MCF 10A (cell line): Measurements from ENCODE around the gene TPT1. TPM values are rescaled to one million over a fixed set of nuclear protein-coding genes. Genes with fewer than 3 reads are reported as not detected.
"Not testable (repeated sequence)": the region's sequence is repeated elsewhere in the genome, so short reads cannot be mapped to it uniquely, and the experiment has no call there.

ENCODE experiments used
- BruUV-seq: library from RNA; stranded (reverse); fragments of 400-500 nt; replicated peaks from 2 replicates; lab custom pipeline; 2021; lab: Mats Ljungman, UMichigan
- CTCF ChIA-PET: fragments of 300-600 bp; sonication (Branson Sonifier 250); formaldehyde crosslinking; extraction: SDS; loops from one replicate; lab custom pipeline; 2021; ENCODE audit warnings: antibody characterized with exemption, inconsistent platforms; lab: Yijun Ruan, JAX
- POLR2A ChIA-PET: fragments of 300-600, 350-650 bp; sonication (Branson Sonifier 250); formaldehyde crosslinking; extraction: SDS; loops from one replicate; lab custom pipeline; 2020; ENCODE audit warnings: antibody characterized with exemption, inconsistent platforms; lab: Yijun Ruan, JAX
- DNase-seq: peaks from one replicate; pipeline ENCODE4 v3.0.0-alpha.2; 2018; ENCODE audit not compliant: unreplicated experiment
- H3K27ac Mint-ChIP-seq: one replicate; pipeline ENCODE4 v1.8.0; 2022; ENCODE audit warnings: mild to moderate bottlenecking, low read depth, mixed read lengths; ENCODE audit not compliant: unreplicated experiment
- H3K27me3 Mint-ChIP-seq: one replicate; pipeline ENCODE4 v1.8.0; 2022; ENCODE audit warnings: mixed read lengths; ENCODE audit not compliant: insufficient read depth, unreplicated experiment
- H3K36me3 Mint-ChIP-seq: one replicate; pipeline ENCODE4 v1.8.0; 2022; ENCODE audit warnings: mild to moderate bottlenecking, moderate library complexity, mixed read lengths; ENCODE audit not compliant: insufficient read depth, unreplicated experiment
- H3K4me1 Mint-ChIP-seq: one replicate; pipeline ENCODE4 v1.8.0; 2022; ENCODE audit warnings: mixed read lengths; ENCODE audit not compliant: insufficient read depth, unreplicated experiment
- H3K4me3 Mint-ChIP-seq: one replicate; pipeline ENCODE4 v1.8.0; 2022; ENCODE audit warnings: mild to moderate bottlenecking, moderate library complexity, mixed read lengths; ENCODE audit not compliant: unreplicated experiment
- H3K9me3 Mint-ChIP-seq: one replicate; pipeline ENCODE4 v1.8.0; 2022; ENCODE audit warnings: mixed read lengths; ENCODE audit not compliant: unreplicated experiment
- intact Hi-C: fragments of 100-400 bp; cut with micrococcal nuclease; formaldehyde crosslinking; loops from 2 replicates; pipeline ENCODE4 v1.14.1; 2022
- total RNA-seq: library from RNA; stranded (reverse); gene quantifications from 2 replicates; pipeline ENCODE4 v1.2.3, GENCODE V29; 2022
- TF ChIP-seq, protein P1 (sequence below): fragments of 200-600 bp; IDR thresholded peaks from one replicate; pipeline ENCODE4 v1.8.0; 2022; ENCODE audit warnings: antibody characterized with exemption, mild to moderate bottlenecking; ENCODE audit not compliant: unreplicated experiment

The TPT1 gene
- total RNA-seq, 1 experiment from 2014 or later: 4,896 TPM

DNA sequence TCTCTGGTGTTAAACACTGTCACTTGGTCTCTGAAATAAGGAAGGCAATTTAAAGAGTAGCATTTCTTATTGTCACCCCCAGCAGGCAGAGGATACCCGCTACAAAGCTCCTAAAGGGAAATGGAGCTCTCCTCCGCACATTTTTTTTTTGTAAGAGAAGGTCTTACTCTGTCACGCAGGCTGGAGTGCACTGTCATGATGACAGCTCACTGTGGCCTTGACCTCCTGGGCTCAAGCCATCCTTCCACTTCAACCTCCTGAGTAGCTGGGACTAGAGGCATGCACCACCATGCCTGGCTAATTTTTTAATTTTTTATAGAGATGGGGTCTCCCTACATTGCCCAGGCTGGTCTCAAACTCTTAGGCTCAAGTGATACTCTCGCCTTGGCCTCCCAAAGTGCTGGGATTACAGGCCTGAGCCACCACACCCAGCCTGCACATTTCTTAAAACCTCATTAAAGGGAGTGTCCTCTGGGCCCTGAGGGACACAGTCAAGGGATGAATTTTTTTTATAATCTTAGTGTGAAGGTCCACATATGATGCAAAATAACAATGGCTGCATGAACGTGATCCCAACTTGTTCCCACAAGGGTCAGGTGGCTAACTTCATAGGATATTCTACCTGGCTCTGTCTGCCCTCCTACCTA, 45.0 kb upstream of the TPT1 start:
- ChIA-PET POLR2A (interaction anchor here (0.6 kb wide), 1 partner anchor 87 kb away, joined by 3 read pairs; no protein-coding TSS in a partner anchor), CTCF (interaction anchor here (0.6 to 2.7 kb wide), 2 partner anchors 15 to 344 kb away, joined by 9 to 18 read pairs; no protein-coding TSS in a partner anchor)
- Mint-ChIP-seq H3K27me3 (no peaks in the 10 kb centered on the region), H3K9me3 (no peaks in the 10 kb centered on the region), H3K4me3 (no peak overlapping the region), H3K4me1 (no peaks in the 10 kb centered on the region), H3K27ac (no peak overlapping the region), H3K36me3 (peaks cover 8% of the 10 kb centered on the region)
- TF ChIP-seq, protein P1, sequence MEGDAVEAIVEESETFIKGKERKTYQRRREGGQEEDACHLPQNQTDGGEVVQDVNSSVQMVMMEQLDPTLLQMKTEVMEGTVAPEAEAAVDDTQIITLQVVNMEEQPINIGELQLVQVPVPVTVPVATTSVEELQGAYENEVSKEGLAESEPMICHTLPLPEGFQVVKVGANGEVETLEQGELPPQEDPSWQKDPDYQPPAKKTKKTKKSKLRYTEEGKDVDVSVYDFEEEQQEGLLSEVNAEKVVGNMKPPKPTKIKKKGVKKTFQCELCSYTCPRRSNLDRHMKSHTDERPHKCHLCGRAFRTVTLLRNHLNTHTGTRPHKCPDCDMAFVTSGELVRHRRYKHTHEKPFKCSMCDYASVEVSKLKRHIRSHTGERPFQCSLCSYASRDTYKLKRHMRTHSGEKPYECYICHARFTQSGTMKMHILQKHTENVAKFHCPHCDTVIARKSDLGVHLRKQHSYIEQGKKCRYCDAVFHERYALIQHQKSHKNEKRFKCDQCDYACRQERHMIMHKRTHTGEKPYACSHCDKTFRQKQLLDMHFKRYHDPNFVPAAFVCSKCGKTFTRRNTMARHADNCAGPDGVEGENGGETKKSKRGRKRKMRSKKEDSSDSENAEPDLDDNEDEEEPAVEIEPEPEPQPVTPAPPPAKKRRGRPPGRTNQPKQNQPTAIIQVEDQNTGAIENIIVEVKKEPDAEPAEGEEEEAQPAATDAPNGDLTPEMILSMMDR: no peak
- no TSS peak for BruUV-seq
- no peak for DNase-seq
- intact Hi-C loops: no loop called here

DNA sequence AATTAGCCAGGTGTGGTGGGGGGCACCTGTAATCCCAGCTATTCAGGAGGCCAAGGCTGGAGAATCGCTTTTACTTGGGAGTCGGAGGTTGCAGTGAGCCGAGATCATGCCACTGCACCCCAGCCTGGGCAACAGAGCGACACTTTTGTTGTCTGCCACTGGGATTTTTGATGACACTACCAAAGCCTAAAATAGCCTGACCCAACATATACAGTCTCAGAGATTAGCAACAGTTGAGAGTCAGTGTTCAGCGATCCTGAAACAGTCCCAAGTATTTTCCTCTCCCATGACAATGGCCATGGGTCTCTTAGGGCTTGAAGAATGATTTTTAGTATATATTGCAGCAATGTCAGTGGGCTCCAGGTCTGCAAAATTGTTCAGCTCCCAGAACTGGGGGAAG, 44.3 kb upstream of the TPT1 start:
- H3K36me3 Mint-ChIP-seq: peaks cover 8% of the 10 kb centered on the region
- no peaks in the 10 kb centered on the region for H3K9me3 Mint-ChIP-seq
- no peaks in the 10 kb centered on the region for H3K27me3 Mint-ChIP-seq
- H3K4me1 Mint-ChIP-seq: no peaks in the 10 kb centered on the region
- TF ChIP-seq, protein P1: no peak
- H3K4me3 Mint-ChIP-seq: no peak overlapping the region
- H3K27ac Mint-ChIP-seq: no peak overlapping the region
- intact Hi-C loops: no loop called here
- ChIA-PET POLR2A (interaction anchor here (0.6 to 2.3 kb wide), 4 partner anchors 8 to 86 kb away, joined by 3 to 7 read pairs (median 3); no protein-coding TSS in a partner anchor), CTCF (interaction anchor here (2.7 kb wide), 1 partner anchor 15 kb away, joined by 18 read pairs; no protein-coding TSS in a partner anchor)
- BruUV-seq: no TSS peak
- no peak for DNase-seq

DNA sequence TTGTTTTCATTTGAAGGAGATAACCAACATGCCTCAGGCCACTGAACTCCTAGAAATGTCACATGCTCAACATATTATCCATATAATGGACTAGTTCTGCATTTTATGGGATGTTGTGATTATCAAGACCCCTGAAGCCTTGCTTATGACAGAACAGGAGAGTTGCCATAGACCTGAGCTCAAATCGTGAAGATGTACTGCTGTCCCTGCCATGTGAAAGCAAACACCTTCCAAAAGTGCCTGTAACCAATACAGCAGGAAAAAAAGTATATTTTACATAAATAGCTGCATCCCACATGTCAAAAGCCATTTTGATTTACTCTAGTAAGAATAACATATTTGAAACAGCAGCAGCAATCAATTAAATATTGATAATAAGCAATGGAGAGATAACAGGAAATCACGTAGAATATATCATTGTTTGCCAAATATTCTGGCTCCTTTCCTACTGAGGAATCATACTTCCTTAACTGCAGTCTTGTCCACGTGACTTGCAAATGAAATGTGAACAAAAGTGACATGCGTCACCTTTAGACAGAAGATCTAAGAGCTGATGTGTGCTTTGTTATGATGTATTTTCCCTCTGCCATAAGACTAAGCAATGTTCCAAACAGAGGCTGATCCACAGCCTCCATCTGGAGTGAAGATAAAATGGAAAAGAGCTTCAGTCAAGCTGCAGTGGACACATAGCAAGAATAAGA, 43.6 kb upstream of the TPT1 start:
- ChIA-PET POLR2A (interaction anchor here (0.6 to 2.3 kb wide), 4 partner anchors 9 to 29 kb away, joined by 3 to 7 read pairs (median 3); no protein-coding TSS in a partner anchor), CTCF (interaction anchor here (0.7 to 2.7 kb wide), 3 partner anchors 14 to 43 kb away, joined by 3 to 18 read pairs (median 4); no protein-coding TSS in a partner anchor)
- no TSS peak for BruUV-seq
- H3K36me3 Mint-ChIP-seq: peaks cover 8% of the 10 kb centered on the region
- no peaks in the 10 kb centered on the region for H3K27me3 Mint-ChIP-seq
- intact Hi-C loops: no loop called here
- H3K27ac Mint-ChIP-seq: no peak overlapping the region
- no peak for DNase-seq
- TF ChIP-seq, protein P1: no peak
- H3K4me3 Mint-ChIP-seq: no peak overlapping the region
- H3K4me1 Mint-ChIP-seq: no peaks in the 10 kb centered on the region
- no peaks in the 10 kb centered on the region for H3K9me3 Mint-ChIP-seq

DNA sequence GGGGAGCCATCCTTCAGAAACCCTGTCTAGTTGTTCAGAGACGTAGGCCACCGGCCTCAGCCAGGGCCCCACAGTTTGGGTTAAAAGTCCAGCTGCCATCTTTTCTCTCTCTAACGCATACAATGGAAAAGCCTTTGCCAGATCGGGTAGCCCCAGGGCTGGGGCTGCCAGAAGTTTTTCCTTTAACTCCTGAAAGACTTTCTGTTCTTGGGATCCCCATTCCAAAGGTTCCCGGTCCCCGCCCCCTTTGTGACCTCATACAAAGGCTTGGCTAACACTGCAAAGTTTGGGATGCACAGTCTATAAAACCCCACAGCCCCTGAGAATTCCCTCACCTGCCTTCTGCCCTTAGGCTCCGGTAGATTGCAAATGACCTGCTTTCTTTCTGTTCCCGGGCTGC, 41.8 kb upstream of the TPT1 start:
- DNase-seq, H3K36me3 Mint-ChIP-seq, H3K27ac Mint-ChIP-seq, H3K27me3 Mint-ChIP-seq, intact Hi-C loops, H3K9me3 Mint-ChIP-seq, CTCF ChIA-PET, H3K4me3 Mint-ChIP-seq, H3K4me1 Mint-ChIP-seq, POLR2A ChIA-PET, BruUV-seq: not testable (repeated sequence)
